ENCODE results near the gene ARHGAP30. TPM values are rescaled to one million over a fixed set of nuclear protein-coding genes. Genes with fewer than 3 reads are reported as not detected.

ARHGAP30 gene
- total and polyA plus RNA-seq, 2 of the 8 experiments (the other 6 are each of a cell fraction or from before 2014, with no cell fraction given) = 0.27 to 0.39 TPM

DNA sequence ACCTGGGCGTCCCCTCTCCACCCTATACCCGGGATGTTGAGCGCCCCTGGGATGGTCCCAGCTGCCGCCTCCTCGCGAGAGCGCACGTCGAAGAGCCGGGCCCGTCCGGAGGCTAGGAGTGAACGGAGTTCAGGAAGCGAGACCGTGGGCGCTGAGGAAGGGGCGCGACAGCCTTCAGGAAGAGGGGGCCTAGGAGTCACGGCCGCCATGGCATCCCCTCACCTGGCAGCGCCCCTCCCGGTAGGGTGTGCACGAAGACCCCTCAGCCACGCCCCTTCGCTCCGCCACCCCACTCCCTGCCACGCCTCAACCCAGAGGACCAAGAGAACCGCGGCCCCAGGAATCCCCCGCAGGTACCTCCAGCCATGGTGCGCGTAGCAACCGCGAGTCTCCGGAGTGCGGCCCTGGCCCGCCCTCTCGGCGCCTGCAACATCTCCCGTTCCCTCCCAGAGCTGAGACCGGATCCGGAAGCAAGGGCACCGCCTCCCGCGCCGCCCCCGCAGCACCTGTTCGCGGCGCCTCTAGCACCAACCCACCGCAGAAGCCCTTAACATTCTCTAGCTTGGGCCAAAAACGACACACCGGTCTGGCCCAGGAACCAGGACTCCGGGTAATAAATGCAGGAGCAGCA lies 31.1 kb downstream of the ARHGAP30 start, which contains the start of gene TSTD1 (continued):
- TF ChIP-seq, protein P1, sequence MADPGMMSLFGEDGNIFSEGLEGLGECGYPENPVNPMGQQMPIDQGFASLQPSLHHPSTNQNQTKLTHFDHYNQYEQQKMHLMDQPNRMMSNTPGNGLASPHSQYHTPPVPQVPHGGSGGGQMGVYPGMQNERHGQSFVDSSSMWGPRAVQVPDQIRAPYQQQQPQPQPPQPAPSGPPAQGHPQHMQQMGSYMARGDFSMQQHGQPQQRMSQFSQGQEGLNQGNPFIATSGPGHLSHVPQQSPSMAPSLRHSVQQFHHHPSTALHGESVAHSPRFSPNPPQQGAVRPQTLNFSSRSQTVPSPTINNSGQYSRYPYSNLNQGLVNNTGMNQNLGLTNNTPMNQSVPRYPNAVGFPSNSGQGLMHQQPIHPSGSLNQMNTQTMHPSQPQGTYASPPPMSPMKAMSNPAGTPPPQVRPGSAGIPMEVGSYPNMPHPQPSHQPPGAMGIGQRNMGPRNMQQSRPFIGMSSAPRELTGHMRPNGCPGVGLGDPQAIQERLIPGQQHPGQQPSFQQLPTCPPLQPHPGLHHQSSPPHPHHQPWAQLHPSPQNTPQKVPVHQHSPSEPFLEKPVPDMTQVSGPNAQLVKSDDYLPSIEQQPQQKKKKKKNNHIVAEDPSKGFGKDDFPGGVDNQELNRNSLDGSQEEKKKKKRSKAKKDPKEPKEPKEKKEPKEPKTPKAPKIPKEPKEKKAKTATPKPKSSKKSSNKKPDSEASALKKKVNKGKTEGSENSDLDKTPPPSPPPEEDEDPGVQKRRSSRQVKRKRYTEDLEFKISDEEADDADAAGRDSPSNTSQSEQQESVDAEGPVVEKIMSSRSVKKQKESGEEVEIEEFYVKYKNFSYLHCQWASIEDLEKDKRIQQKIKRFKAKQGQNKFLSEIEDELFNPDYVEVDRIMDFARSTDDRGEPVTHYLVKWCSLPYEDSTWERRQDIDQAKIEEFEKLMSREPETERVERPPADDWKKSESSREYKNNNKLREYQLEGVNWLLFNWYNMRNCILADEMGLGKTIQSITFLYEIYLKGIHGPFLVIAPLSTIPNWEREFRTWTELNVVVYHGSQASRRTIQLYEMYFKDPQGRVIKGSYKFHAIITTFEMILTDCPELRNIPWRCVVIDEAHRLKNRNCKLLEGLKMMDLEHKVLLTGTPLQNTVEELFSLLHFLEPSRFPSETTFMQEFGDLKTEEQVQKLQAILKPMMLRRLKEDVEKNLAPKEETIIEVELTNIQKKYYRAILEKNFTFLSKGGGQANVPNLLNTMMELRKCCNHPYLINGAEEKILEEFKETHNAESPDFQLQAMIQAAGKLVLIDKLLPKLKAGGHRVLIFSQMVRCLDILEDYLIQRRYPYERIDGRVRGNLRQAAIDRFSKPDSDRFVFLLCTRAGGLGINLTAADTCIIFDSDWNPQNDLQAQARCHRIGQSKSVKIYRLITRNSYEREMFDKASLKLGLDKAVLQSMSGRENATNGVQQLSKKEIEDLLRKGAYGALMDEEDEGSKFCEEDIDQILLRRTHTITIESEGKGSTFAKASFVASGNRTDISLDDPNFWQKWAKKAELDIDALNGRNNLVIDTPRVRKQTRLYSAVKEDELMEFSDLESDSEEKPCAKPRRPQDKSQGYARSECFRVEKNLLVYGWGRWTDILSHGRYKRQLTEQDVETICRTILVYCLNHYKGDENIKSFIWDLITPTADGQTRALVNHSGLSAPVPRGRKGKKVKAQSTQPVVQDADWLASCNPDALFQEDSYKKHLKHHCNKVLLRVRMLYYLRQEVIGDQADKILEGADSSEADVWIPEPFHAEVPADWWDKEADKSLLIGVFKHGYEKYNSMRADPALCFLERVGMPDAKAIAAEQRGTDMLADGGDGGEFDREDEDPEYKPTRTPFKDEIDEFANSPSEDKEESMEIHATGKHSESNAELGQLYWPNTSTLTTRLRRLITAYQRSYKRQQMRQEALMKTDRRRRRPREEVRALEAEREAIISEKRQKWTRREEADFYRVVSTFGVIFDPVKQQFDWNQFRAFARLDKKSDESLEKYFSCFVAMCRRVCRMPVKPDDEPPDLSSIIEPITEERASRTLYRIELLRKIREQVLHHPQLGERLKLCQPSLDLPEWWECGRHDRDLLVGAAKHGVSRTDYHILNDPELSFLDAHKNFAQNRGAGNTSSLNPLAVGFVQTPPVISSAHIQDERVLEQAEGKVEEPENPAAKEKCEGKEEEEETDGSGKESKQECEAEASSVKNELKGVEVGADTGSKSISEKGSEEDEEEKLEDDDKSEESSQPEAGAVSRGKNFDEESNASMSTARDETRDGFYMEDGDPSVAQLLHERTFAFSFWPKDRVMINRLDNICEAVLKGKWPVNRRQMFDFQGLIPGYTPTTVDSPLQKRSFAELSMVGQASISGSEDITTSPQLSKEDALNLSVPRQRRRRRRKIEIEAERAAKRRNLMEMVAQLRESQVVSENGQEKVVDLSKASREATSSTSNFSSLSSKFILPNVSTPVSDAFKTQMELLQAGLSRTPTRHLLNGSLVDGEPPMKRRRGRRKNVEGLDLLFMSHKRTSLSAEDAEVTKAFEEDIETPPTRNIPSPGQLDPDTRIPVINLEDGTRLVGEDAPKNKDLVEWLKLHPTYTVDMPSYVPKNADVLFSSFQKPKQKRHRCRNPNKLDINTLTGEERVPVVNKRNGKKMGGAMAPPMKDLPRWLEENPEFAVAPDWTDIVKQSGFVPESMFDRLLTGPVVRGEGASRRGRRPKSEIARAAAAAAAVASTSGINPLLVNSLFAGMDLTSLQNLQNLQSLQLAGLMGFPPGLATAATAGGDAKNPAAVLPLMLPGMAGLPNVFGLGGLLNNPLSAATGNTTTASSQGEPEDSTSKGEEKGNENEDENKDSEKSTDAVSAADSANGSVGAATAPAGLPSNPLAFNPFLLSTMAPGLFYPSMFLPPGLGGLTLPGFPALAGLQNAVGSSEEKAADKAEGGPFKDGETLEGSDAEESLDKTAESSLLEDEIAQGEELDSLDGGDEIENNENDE (IDR thresholded peaks at IDR 0.05; ENCODE audit: insufficient replicate concordance, low read length) = no peak
- TF ChIP-seq POLR2A (IDR thresholded peaks at IDR 0.05; ENCODE audit: control extremely low read depth in 1 of 2, low read depth in 2 of 2, low read length in 2 of 2) (peak; percentile 62 to 68), CTBP2 (IDR thresholded peaks at IDR 0.05; ENCODE audit: borderline replicate concordance, insufficient read depth, insufficient read length, low read length) (peak; percentile 38), CHD2 (IDR thresholded peaks at IDR 0.05; ENCODE audit: low read length) (no peak; the same call in 1 of the 2 replicates), SRF (IDR thresholded peaks at IDR 0.05; ENCODE audit: low read depth, low read length) (no peak), RNF2 (IDR thresholded peaks at IDR 0.05; ENCODE audit: borderline replicate concordance, low read depth, low read length, missing control alignments, poor library complexity, severe bottlenecking) (no peak), PHF8 (conservative IDR thresholded peaks at IDR 0.05; ENCODE audit: low read depth, low read length) (no peak; the same call in 1 of the 2 replicates), GABPA (IDR thresholded peaks at IDR 0.05; ENCODE audit: borderline replicate concordance, insufficient read depth, low read length) (peak; percentile 87; the same call in 1 of the 2 replicates), RFX5 (IDR thresholded peaks at IDR 0.05; ENCODE audit: borderline replicate concordance, low read depth, low read length) (no peak), SP2 (IDR thresholded peaks at IDR 0.05; ENCODE audit: low read length) (no peak)

All from H1 (cell line).